WTC11 (cell line): ENCODE data around the gene POFUT2.

Experiments
- CBFB ChIP-seq: sonication (generic); formaldehyde crosslinking; IDR thresholded peaks from 2 replicates; pipeline ENCODE4 v1.8.1; 2022; ENCODE audit warnings: mild to moderate bottlenecking, low read depth, missing genetic modification reagents
- CREB1 ChIP-seq: sonication (generic); formaldehyde crosslinking; IDR thresholded peaks from 2 replicates; pipeline ENCODE4 v1.8.0; 2023; ENCODE audit warnings: mild to moderate bottlenecking, missing genetic modification reagents
- ESRRA ChIP-seq: sonication (generic); formaldehyde crosslinking; IDR thresholded peaks from 2 replicates; pipeline ENCODE4 v1.8.1; 2022; ENCODE audit warnings: mild to moderate bottlenecking, missing genetic modification reagents, borderline replicate concordance
- GRHL2 ChIP-seq: fragments of 250-450 bp; sonication (Bioruptor Pico); IDR thresholded peaks from 2 replicates; pipeline ENCODE4 v1.8.0; 2022; ENCODE audit warnings: mild to moderate bottlenecking, moderate library complexity; ENCODE audit not compliant: insufficient replicate concordance, severe bottlenecking
- NFE2L1 ChIP-seq: sonication (generic); formaldehyde crosslinking; IDR thresholded peaks from 2 replicates; pipeline ENCODE4 v1.8.1; 2023; ENCODE audit warnings: missing genetic modification reagents
- NFYB ChIP-seq: sonication (generic); formaldehyde crosslinking; conservative IDR thresholded peaks from 2 replicates; pipeline ENCODE4 v1.8.0; 2022; ENCODE audit warnings: low read depth, missing genetic modification reagents
- NR1H2 ChIP-seq: sonication (generic); formaldehyde crosslinking; IDR thresholded peaks from 2 replicates; pipeline ENCODE4 v1.9.0; 2021; ENCODE audit warnings: mild to moderate bottlenecking, moderate library complexity, missing genetic modification reagents
- NR2C2 ChIP-seq: sonication (generic); formaldehyde crosslinking; IDR thresholded peaks from 2 replicates; pipeline ENCODE4 v1.8.0; 2022; ENCODE audit warnings: mild to moderate bottlenecking, missing genetic modification reagents
- PRRX2 ChIP-seq: fragments of 250-450 bp; sonication (Bioruptor Pico); IDR thresholded peaks from 2 replicates; pipeline ENCODE4 v1.8.0; 2021; ENCODE audit warnings: mild to moderate bottlenecking
- SP1 ChIP-seq: sonication (generic); formaldehyde crosslinking; conservative IDR thresholded peaks from 2 replicates; pipeline ENCODE4 v1.8.1; 2022; ENCODE audit warnings: missing genetic modification reagents
- TP53 ChIP-seq: sonication (generic); formaldehyde crosslinking; IDR thresholded peaks from 2 replicates; pipeline ENCODE4 v1.8.1; 2023; ENCODE audit warnings: mild to moderate bottlenecking, missing genetic modification reagents
- TF ChIP-seq, protein P1 (sequence below): sonication (generic); formaldehyde crosslinking; IDR thresholded peaks from 2 replicates; pipeline ENCODE4 v1.8.0; 2022; ENCODE audit warnings: mild to moderate bottlenecking, missing genetic modification reagents
- TF ChIP-seq, protein P2 (sequence below): fragments of 200-600 bp; IDR thresholded peaks from 2 replicates; pipeline ENCODE4 v1.8.0; 2022; ENCODE audit warnings: antibody characterized with exemption
- TF ChIP-seq, protein P3 (sequence below): fragments of 250-450 bp; sonication (Bioruptor Pico); IDR thresholded peaks from 2 replicates; pipeline ENCODE4 v2.1.2; 2022; ENCODE audit warnings: mild to moderate bottlenecking, moderate library complexity

DNA sequence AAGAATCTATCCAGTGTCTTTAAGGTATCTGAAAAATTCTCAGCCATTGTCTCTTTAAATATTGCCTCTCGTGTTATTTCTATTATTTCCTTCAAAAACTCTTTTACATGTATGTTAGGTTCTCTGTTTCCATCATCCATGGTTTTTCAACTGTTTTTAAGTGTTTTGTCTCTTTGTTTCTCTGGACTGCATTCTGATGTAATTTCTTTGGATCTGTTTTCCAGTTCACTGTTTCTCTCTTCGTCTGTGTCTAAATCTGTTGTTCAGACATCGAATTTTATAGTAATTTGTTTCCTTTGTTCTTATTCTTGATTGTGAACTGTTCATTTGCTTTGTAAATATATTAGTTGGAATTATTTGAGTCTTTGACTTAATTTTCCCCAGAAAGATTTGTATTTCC, 44.1 kb downstream of the POFUT2 start:
- TF ChIP-seq ESRRA (CRISPR knock-in tag) = no peak
- TF ChIP-seq GRHL2 = no peak
- no peak for TF ChIP-seq TP53 (CRISPR knock-in tag)
- TF ChIP-seq, protein P1, sequence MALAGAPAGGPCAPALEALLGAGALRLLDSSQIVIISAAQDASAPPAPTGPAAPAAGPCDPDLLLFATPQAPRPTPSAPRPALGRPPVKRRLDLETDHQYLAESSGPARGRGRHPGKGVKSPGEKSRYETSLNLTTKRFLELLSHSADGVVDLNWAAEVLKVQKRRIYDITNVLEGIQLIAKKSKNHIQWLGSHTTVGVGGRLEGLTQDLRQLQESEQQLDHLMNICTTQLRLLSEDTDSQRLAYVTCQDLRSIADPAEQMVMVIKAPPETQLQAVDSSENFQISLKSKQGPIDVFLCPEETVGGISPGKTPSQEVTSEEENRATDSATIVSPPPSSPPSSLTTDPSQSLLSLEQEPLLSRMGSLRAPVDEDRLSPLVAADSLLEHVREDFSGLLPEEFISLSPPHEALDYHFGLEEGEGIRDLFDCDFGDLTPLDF (CRISPR knock-in tag) = no peak
- TF ChIP-seq NFYB (CRISPR knock-in tag) = no peak
- TF ChIP-seq NR2C2 (CRISPR knock-in tag) = no peak
- TF ChIP-seq NR1H2 (CRISPR knock-in tag) = no peak
- TF ChIP-seq, protein P2, sequence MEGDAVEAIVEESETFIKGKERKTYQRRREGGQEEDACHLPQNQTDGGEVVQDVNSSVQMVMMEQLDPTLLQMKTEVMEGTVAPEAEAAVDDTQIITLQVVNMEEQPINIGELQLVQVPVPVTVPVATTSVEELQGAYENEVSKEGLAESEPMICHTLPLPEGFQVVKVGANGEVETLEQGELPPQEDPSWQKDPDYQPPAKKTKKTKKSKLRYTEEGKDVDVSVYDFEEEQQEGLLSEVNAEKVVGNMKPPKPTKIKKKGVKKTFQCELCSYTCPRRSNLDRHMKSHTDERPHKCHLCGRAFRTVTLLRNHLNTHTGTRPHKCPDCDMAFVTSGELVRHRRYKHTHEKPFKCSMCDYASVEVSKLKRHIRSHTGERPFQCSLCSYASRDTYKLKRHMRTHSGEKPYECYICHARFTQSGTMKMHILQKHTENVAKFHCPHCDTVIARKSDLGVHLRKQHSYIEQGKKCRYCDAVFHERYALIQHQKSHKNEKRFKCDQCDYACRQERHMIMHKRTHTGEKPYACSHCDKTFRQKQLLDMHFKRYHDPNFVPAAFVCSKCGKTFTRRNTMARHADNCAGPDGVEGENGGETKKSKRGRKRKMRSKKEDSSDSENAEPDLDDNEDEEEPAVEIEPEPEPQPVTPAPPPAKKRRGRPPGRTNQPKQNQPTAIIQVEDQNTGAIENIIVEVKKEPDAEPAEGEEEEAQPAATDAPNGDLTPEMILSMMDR = no peak
- no peak for TF ChIP-seq PRRX2
- no peak for TF ChIP-seq SP1 (CRISPR knock-in tag)
- no peak for TF ChIP-seq CREB1 (CRISPR knock-in tag)
- TF ChIP-seq, protein P3, sequence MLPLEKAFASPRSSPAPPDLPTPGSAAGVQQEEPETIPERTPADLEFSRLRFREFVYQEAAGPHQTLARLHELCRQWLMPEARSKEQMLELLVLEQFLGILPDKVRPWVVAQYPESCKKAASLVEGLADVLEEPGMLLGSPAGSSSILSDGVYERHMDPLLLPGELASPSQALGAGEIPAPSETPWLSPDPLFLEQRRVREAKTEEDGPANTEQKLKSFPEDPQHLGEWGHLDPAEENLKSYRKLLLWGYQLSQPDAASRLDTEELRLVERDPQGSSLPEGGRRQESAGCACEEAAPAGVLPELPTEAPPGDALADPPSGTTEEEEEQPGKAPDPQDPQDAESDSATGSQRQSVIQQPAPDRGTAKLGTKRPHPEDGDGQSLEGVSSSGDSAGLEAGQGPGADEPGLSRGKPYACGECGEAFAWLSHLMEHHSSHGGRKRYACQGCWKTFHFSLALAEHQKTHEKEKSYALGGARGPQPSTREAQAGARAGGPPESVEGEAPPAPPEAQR (CRISPR knock-in tag) = no peak
- TF ChIP-seq CBFB (CRISPR knock-in tag) = no peak
- no peak for TF ChIP-seq NFE2L1 (CRISPR knock-in tag)
